ENCODE results near the gene CXCL5.

GRCh38 chr4:73989031-73989430 is 9.4 kb downstream of the CXCL5 start:
- TF ChIP-seq CTCF (IDR thresholded peaks at IDR 0.05 in 2 of 3, conservative IDR thresholded peaks at IDR 0.05 in 1 of 3; ENCODE audit: control insufficient read depth in 2 of 3, extremely low read depth in 1 of 3, insufficient read depth in 1 of 3, low read depth in 3 of 3, low read length in 3 of 3), result no peak
- TF ChIP-seq NFYB (IDR thresholded peaks at IDR 0.05; ENCODE audit: insufficient read depth, low read depth, low read length), result no peak
- no peak for TF ChIP-seq MTA3 (IDR thresholded peaks at IDR 0.05; ENCODE audit: borderline replicate concordance, low read length)
- TF ChIP-seq EZH2 (IDR thresholded peaks at IDR 0.05; ENCODE audit: borderline replicate concordance, control insufficient read depth, low read depth, low read length), result no peak
- TF ChIP-seq TCF12 (IDR thresholded peaks at IDR 0.05; ENCODE audit: low read depth, low read length), result no peak
- TF ChIP-seq JUNB (IDR thresholded peaks at IDR 0.05), result no peak
- TF ChIP-seq GABPA (IDR thresholded peaks at IDR 0.05; ENCODE audit: low read depth), result no peak
- TF ChIP-seq MAX (IDR thresholded peaks at IDR 0.05; ENCODE audit: low read depth, low read length), result no peak
- no peak for TF ChIP-seq ELK1 (IDR thresholded peaks at IDR 0.05; ENCODE audit: low read depth, low read length)
- TF ChIP-seq NR2C2 (IDR thresholded peaks at IDR 0.05; ENCODE audit: borderline replicate concordance, control insufficient read depth, insufficient read length, low read depth), result no peak

Data from GM12878 (cell line).